H9 (cell line): Measurements from ENCODE around the gene ABHD17B. TPM values are rescaled to one million over a fixed set of nuclear protein-coding genes. Genes with fewer than 3 reads are reported as not detected.

Source experiments
- DNase-seq: peaks from one replicate; pipeline ENCODE4 v3.0.0-alpha.2; 2017
- H2AFZ ChIP-seq: one replicate; pipeline ENCODE4 v1.6.1; 2013; ENCODE audit warnings: mild to moderate bottlenecking, low read length, control low read depth, moderate library complexity
- H2AK5ac ChIP-seq: 2 replicates; pipeline ENCODE4 v1.6.1; 2013; ENCODE audit warnings: low read length, control low read depth, mixed read lengths; ENCODE audit not compliant: insufficient read length
- H2BK120ac ChIP-seq: one replicate; pipeline ENCODE4 v1.6.1; 2013; ENCODE audit warnings: low read depth, mild to moderate bottlenecking, low read length, control low read depth, inconsistent platforms; ENCODE audit not compliant: poor library complexity, severe bottlenecking
- H2BK12ac ChIP-seq: 2 replicates; pipeline ENCODE4 v1.6.1; 2013; ENCODE audit warnings: low read length, control low read depth, mixed read lengths, low read depth; ENCODE audit not compliant: insufficient read length
- H2BK15ac ChIP-seq: 2 replicates; pipeline ENCODE4 v1.6.1; 2013; ENCODE audit warnings: low read depth, low read length, control low read depth
- H2BK20ac ChIP-seq: one replicate; pipeline ENCODE4 v1.6.1; 2013; ENCODE audit warnings: low read depth, mild to moderate bottlenecking, low read length, control low read depth, inconsistent platforms; ENCODE audit not compliant: poor library complexity, severe bottlenecking
- H2BK5ac ChIP-seq: 2 replicates; pipeline ENCODE4 v1.6.1; 2013; ENCODE audit warnings: low read length, control low read depth, mixed read lengths; ENCODE audit not compliant: insufficient read length
- H3K14ac ChIP-seq: 2 replicates; pipeline ENCODE4 v1.6.1; 2013; ENCODE audit warnings: low read length, control low read depth; ENCODE audit not compliant: insufficient read depth
- H3K18ac ChIP-seq: 2 replicates; pipeline ENCODE4 v1.6.1; 2013; ENCODE audit warnings: low read depth, mild to moderate bottlenecking, mixed read lengths, low read length, control low read depth; ENCODE audit not compliant: insufficient read length
- H3K23ac ChIP-seq: 2 replicates; pipeline ENCODE4 v1.6.1; 2013; ENCODE audit warnings: low read length, control low read depth, mixed read lengths, low read depth; ENCODE audit not compliant: insufficient read length
- H3K23me2 ChIP-seq: 2 replicates; pipeline ENCODE4 v1.6.1; 2013; ENCODE audit warnings: low read depth, mild to moderate bottlenecking, mixed read lengths, low read length, control low read depth; ENCODE audit not compliant: insufficient read length, poor library complexity, severe bottlenecking
- H3K27ac ChIP-seq: 2 replicates; pipeline ENCODE4 v1.5.1; 2013; ENCODE audit warnings: low read length, control low read depth, mixed read lengths, low read depth; ENCODE audit not compliant: insufficient read length
- H3K27me3 ChIP-seq: 2 replicates; pipeline ENCODE4 v1.6.1; 2013; ENCODE audit warnings: low read length, control low read depth, inconsistent platforms; ENCODE audit not compliant: insufficient read depth
- H3K4ac ChIP-seq: 2 replicates; pipeline ENCODE4 v1.6.1; 2013; ENCODE audit warnings: low read depth, mild to moderate bottlenecking, control low read depth, inconsistent platforms, low read length, moderate library complexity
- H3K4me1 ChIP-seq: 2 replicates; pipeline ENCODE4 v1.6.1; 2013; ENCODE audit warnings: low read length, control low read depth, inconsistent platforms; ENCODE audit not compliant: insufficient read depth
- H3K4me2 ChIP-seq: 2 replicates; pipeline ENCODE4 v1.6.1; 2013; ENCODE audit warnings: low read length, control low read depth, mixed read lengths; ENCODE audit not compliant: insufficient read length, insufficient read depth
- H3K56ac ChIP-seq: 2 replicates; pipeline ENCODE4 v1.6.1; 2013; ENCODE audit warnings: low read depth, mild to moderate bottlenecking, mixed read lengths, low read length, control low read depth; ENCODE audit not compliant: insufficient read length
- H3K79me1 ChIP-seq: 2 replicates; pipeline ENCODE4 v1.6.1; 2013; ENCODE audit warnings: low read depth, mild to moderate bottlenecking, moderate library complexity, low read length, control low read depth, inconsistent platforms; ENCODE audit not compliant: insufficient read depth, poor library complexity, severe bottlenecking
- H3K79me2 ChIP-seq: 2 replicates; pipeline ENCODE4 v1.6.1; 2013; ENCODE audit warnings: low read length, control low read depth, inconsistent platforms; ENCODE audit not compliant: insufficient read depth
- H3K9ac ChIP-seq: 2 replicates; pipeline ENCODE4 v1.6.1; 2013; ENCODE audit warnings: low read length, control low read depth, mixed read lengths; ENCODE audit not compliant: insufficient read length; ENCODE audit errors: extremely low read depth
- H3K9me3 ChIP-seq: one replicate; pipeline ENCODE4 v1.6.1; 2013; ENCODE audit warnings: low read depth, low read length, inconsistent platforms; ENCODE audit not compliant: control insufficient read depth
- H3T11ph ChIP-seq: one replicate; pipeline ENCODE4 v1.6.1; 2013; ENCODE audit warnings: mild to moderate bottlenecking, low read length, control low read depth, inconsistent platforms
- H4K20me1 ChIP-seq: one replicate; pipeline ENCODE4 v1.6.1; 2013; ENCODE audit not compliant: control insufficient read depth, insufficient read length, insufficient read depth
- H4K5ac ChIP-seq: 2 replicates; pipeline ENCODE4 v1.6.1; 2013; ENCODE audit warnings: low read depth, mild to moderate bottlenecking, mixed read lengths, low read length, control low read depth; ENCODE audit not compliant: insufficient read length
- H4K8ac ChIP-seq: replicated peaks from 2 replicates; pipeline ENCODE4 v1.6.1; 2013; ENCODE audit warnings: low read length, control low read depth, mixed read lengths, low read depth; ENCODE audit not compliant: insufficient read length
- H4K91ac ChIP-seq: 2 replicates; pipeline ENCODE4 v1.6.1; 2013; ENCODE audit warnings: low read depth, mild to moderate bottlenecking, moderate library complexity, mixed read lengths, low read length, control low read depth; ENCODE audit not compliant: insufficient read length
- H3K27ac Mint-ChIP-seq, 3 experiments: 2 replicates in 2 of 3; 3 replicates in 1 of 3; pipeline ENCODE4 v1.8.0; 2020 to 2021; ENCODE audit warnings: mixed read lengths in 3 of 3, mild to moderate bottlenecking in 1 of 3, moderate library complexity in 1 of 3
- H3K27me3 Mint-ChIP-seq: 2 replicates; pipeline ENCODE4 v1.8.0; 2021; ENCODE audit warnings: low read depth, mild to moderate bottlenecking, moderate library complexity, mixed read lengths
- H3K36me3 Mint-ChIP-seq, 3 experiments: 2 replicates in 2 of 3; 3 replicates in 1 of 3; pipeline ENCODE4 v1.8.0; 2020 to 2021; ENCODE audit warnings: low read depth in 3 of 3, mixed read lengths in 3 of 3; ENCODE audit not compliant: insufficient read depth in 1 of 3
- H3K4me1 Mint-ChIP-seq, 2 experiments: 2 replicates each; pipeline ENCODE4 v1.8.0; 2020; ENCODE audit warnings: mixed read lengths in 2 of 2
- H3K4me3 Mint-ChIP-seq, 2 experiments: 2 replicates in 1 of 2; 3 replicates in 1 of 2; pipeline ENCODE4 v1.8.0; 2020 to 2021; ENCODE audit warnings: mild to moderate bottlenecking in 2 of 2, mixed read lengths in 2 of 2, moderate library complexity in 1 of 2
- H3K9me3 Mint-ChIP-seq, 2 experiments: 2 replicates in 1 of 2; 3 replicates in 1 of 2; pipeline ENCODE4 v1.8.0; 2020; ENCODE audit warnings: mild to moderate bottlenecking in 2 of 2, mixed read lengths in 2 of 2, moderate library complexity in 1 of 2
- CTCF ChIP-seq: fragments of 200-600 bp; sonication (generic); conservative IDR thresholded peaks from 3 replicates; pipeline ENCODE4 v1.8.0; 2021; ENCODE audit warnings: antibody characterized with exemption, mild to moderate bottlenecking
- WGBS: extraction: QIAGEN DNeasy Blood & Tissue Kit; methylation state at CpG from one replicate; pipeline ENCODE4 v1.1.7; 2013; ENCODE audit warnings: missing lambda C conversion rate, low lambda C conversion rate, mixed read lengths; ENCODE audit not compliant: insufficient read length; ENCODE audit errors: extremely low coverage; 5-methylcytosine and 5-hydroxymethylcytosine counted together
- total RNA-seq: library from RNA; stranded (reverse); gene quantifications from 2 replicates; pipeline ENCODE4 v1.2.1, GENCODE V29; 2021

The ABHD17B gene
- total RNA-seq, 1 experiment from 2014 or later: 67.6 TPM

GRCh38 chr9:71931166-71931565 lies 20.2 kb upstream of the ABHD17B start:
- no peak overlapping the region for H2BK20ac ChIP-seq
- no peak overlapping the region for H3K23ac ChIP-seq
- DNase-seq: no peak
- Mint-ChIP-seq H3K27me3 (no peaks in the 10 kb centered on the region), H3K27ac (no peak overlapping the region; a peak in 1 of 7 replicates), H3K4me1 (peaks cover 29 to 40% of the 10 kb centered on the region in 2 experiments), H3K9me3 (no peaks in the 10 kb centered on the region), H3K36me3 (peaks cover 3 to 7% (median 6%) of the 10 kb centered on the region in 3 experiments), H3K4me3 (no peak overlapping the region)
- no peak overlapping the region for H2AK5ac ChIP-seq
- no peaks in the 10 kb centered on the region; the same call in 1 of the 2 replicates for H3K79me2 ChIP-seq
- H3K27me3 ChIP-seq: no peaks in the 10 kb centered on the region
- H3K18ac ChIP-seq: no peak overlapping the region
- H4K8ac ChIP-seq: no peak overlapping the region
- no peak overlapping the region for H2BK12ac ChIP-seq
- no peak for TF ChIP-seq CTCF
- no peaks in the 10 kb centered on the region for H4K20me1 ChIP-seq
- WGBS: no CpG with 5 or more reads among the region's 2 CpGs
- H3K27ac ChIP-seq: no peak overlapping the region
- no peaks in the 10 kb centered on the region; the same call in 1 of the 2 replicates for H3K4me1 ChIP-seq
- no peak overlapping the region for H3K4ac ChIP-seq
- H3K56ac ChIP-seq: no peak overlapping the region
- H2AFZ ChIP-seq: no peak overlapping the region
- H2BK120ac ChIP-seq: no peak overlapping the region
- H3K23me2 ChIP-seq: no peaks in the 10 kb centered on the region
- H3K79me1 ChIP-seq: peaks cover 4% of the 10 kb centered on the region
- H4K91ac ChIP-seq: no peak overlapping the region
- no peak overlapping the region for H2BK5ac ChIP-seq
- H3K9ac ChIP-seq: no peak overlapping the region
- no peaks in the 10 kb centered on the region for H3K9me3 ChIP-seq
- no peak overlapping the region for H3T11ph ChIP-seq
- no peak overlapping the region for H3K4me2 ChIP-seq
- H2BK15ac ChIP-seq: no peak overlapping the region
- no peak overlapping the region for H4K5ac ChIP-seq
- no peak overlapping the region for H3K14ac ChIP-seq
